Lung (tissue), 13 donors: ENCODE data around the gene SUSD1. TPM values are rescaled to one million over a fixed set of nuclear protein-coding genes. Genes with fewer than 3 reads are reported as not detected.

ENCODE experiments used
- ATAC-seq: fragments of 200-7000 bp; cut with Tn5 transposase; one replicate; pipeline ENCODE4 v1.9.1; 2020; ENCODE audit warnings: moderate number of reproducible peaks; ENCODE audit not compliant: insufficient read depth, low FRiP score
- DNase-seq, 3 donors: peaks; one replicate each; pipeline ENCODE4 v3.0.0-alpha.2; 2013 to 2017
- H3K27ac ChIP-seq, 2 donors: one replicate each; pipeline ENCODE4 v1.5.1; 2013; ENCODE audit warnings: mild to moderate bottlenecking in 2 of 2, moderate library complexity in 2 of 2, control low read depth in 1 of 2, inconsistent platforms in 1 of 2, low read depth in 1 of 2, low read length in 1 of 2
- H3K27me3 ChIP-seq, 3 donors: one replicate each; pipeline ENCODE4 v1.5.1; 2013; ENCODE audit warnings: low read length in 2 of 3; ENCODE audit not compliant: control insufficient read depth in 3 of 3, insufficient read depth in 3 of 3
- H3K36me3 ChIP-seq, 4 donors: one replicate each; pipeline ENCODE4 v1.5.1; 2013; ENCODE audit warnings: low read length in 4 of 4, mild to moderate bottlenecking in 1 of 4, moderate library complexity in 1 of 4; ENCODE audit not compliant: control insufficient read depth in 4 of 4, insufficient read depth in 4 of 4
- H3K4me1 ChIP-seq, 5 donors: one replicate each; pipeline ENCODE4 v1.5.1; 2013; ENCODE audit warnings: low read length in 5 of 5, mild to moderate bottlenecking in 2 of 5, moderate library complexity in 1 of 5; ENCODE audit not compliant: control insufficient read depth in 5 of 5, insufficient read depth in 5 of 5
- H3K4me3 ChIP-seq: one replicate; pipeline ENCODE4 v1.5.1; 2013; ENCODE audit warnings: mild to moderate bottlenecking, control low read depth, moderate library complexity
- H3K9ac ChIP-seq, 2 donors: one replicate each; pipeline ENCODE4 v1.5.1; 2013; ENCODE audit warnings: low read length in 2 of 2, control low read depth in 1 of 2; ENCODE audit not compliant: insufficient read depth in 1 of 2
- H3K9me3 ChIP-seq, 4 donors: one replicate each; pipeline ENCODE4 v1.5.1; 2013; ENCODE audit warnings: low read length in 3 of 4, mild to moderate bottlenecking in 1 of 4, moderate library complexity in 1 of 4; ENCODE audit not compliant: control insufficient read depth in 4 of 4, insufficient read depth in 3 of 4
- polyA plus RNA-seq, 2 donors: library from polyadenylated mRNA; stranded (reverse); fragments of 200-250 nt; gene quantifications; one replicate each; pipeline ENCODE4 v1.2.1, GENCODE V29; 2013
- small RNA-seq: library from RNA; depleted of rRNA; stranded (forward); fragments of <200 nt; gene quantifications from one replicate; pipeline ENCODE3, GENCODE V24; 2014; ENCODE audit warnings: low replicate concordance
- total RNA-seq, 2 donors: library from RNA; depleted of rRNA in 1 of 2; stranded (reverse); fragments of >200 nt in 1 of 2; gene quantifications; one replicate each; pipeline ENCODE4 v1.2.1, GENCODE V29; 2014 to 2021
- TF ChIP-seq, protein P1 (sequence below): IDR thresholded peaks from 2 replicates; pipeline ENCODE4 v1.5.1; 2012; ENCODE audit warnings: mild to moderate bottlenecking; ENCODE audit errors: control extremely low read depth, extremely low read depth
- donor health status: control.
- donor health status: control.
- donor health status: Bipolar disorder and iron deficiency.
- donor health status: healthy.
- donor health status: DM: yes; HTN: yes; CAD: no.

The SUSD1 gene
- total and polyA plus RNA-seq, 4 donors, result 4.4 to 26.6 (median 21.1) TPM

GRCh38 chr9:111991179-111991578 lies 183.9 kb downstream of the SUSD1 start:
- DNase-seq (no peak), ATAC-seq (no peak)
- H3K4me3 ChIP-seq, result no peak overlapping the region
- peaks cover 0 to 3% (median 0%) of the 10 kb centered on the region in 4 donors for H3K9me3 ChIP-seq
- peaks cover 0 to 1% (median 0%) of the 10 kb centered on the region in 4 donors for H3K36me3 ChIP-seq
- no peaks in the 10 kb centered on the region for H3K27me3 ChIP-seq
- TF ChIP-seq, protein P1, sequence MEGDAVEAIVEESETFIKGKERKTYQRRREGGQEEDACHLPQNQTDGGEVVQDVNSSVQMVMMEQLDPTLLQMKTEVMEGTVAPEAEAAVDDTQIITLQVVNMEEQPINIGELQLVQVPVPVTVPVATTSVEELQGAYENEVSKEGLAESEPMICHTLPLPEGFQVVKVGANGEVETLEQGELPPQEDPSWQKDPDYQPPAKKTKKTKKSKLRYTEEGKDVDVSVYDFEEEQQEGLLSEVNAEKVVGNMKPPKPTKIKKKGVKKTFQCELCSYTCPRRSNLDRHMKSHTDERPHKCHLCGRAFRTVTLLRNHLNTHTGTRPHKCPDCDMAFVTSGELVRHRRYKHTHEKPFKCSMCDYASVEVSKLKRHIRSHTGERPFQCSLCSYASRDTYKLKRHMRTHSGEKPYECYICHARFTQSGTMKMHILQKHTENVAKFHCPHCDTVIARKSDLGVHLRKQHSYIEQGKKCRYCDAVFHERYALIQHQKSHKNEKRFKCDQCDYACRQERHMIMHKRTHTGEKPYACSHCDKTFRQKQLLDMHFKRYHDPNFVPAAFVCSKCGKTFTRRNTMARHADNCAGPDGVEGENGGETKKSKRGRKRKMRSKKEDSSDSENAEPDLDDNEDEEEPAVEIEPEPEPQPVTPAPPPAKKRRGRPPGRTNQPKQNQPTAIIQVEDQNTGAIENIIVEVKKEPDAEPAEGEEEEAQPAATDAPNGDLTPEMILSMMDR, result no peak
- peaks cover 0 to 6% (median 0%) of the 10 kb centered on the region in 5 donors for H3K4me1 ChIP-seq
- H3K27ac ChIP-seq, result no peak overlapping the region
- H3K9ac ChIP-seq, result no peak overlapping the region

Small RNA genes within 50 kb of the gene (small RNA-seq; reads per million reads assigned to genes)
- gene RF00019, result not detected
- not detected for gene RNU6-710P
- gene RNU6-855P, result not detected

Other genes with a start within 250 kb of the SUSD1 start
- gene PTBP3, start 158.3 kb upstream of the SUSD1 start, total RNA-seq, result 10 to 100 TPM; 71.3 to 75.1 TPM
- 10 to 100 TPM; 12.4 to 22.4 TPM for gene PTBP3, start 158.3 kb upstream of the SUSD1 start, polyA plus RNA-seq
- gene HSDL2, start 204.8 kb upstream of the SUSD1 start, total RNA-seq, result 10 to 100 TPM; 31.4 to 58.6 TPM
- 10 to 100 TPM; 22.5 to 38.2 TPM for gene HSDL2, start 204.8 kb upstream of the SUSD1 start, polyA plus RNA-seq